GM10266 (cell line): Measurements from ENCODE around the gene TNFAIP8.

Experiments used
- DNase-seq: peaks from one replicate; pipeline ENCODE4 v3.0.0; 2012; ENCODE audit errors: extremely low spot score
- TF ChIP-seq, protein P1 (sequence below): IDR thresholded peaks from 2 replicates; pipeline ENCODE4 v1.5.1; 2012; ENCODE audit warnings: mild to moderate bottlenecking, low read depth; ENCODE audit not compliant: control insufficient read depth, insufficient read depth; ENCODE audit errors: missing control alignments

TNFAIP8 gene

DNA sequence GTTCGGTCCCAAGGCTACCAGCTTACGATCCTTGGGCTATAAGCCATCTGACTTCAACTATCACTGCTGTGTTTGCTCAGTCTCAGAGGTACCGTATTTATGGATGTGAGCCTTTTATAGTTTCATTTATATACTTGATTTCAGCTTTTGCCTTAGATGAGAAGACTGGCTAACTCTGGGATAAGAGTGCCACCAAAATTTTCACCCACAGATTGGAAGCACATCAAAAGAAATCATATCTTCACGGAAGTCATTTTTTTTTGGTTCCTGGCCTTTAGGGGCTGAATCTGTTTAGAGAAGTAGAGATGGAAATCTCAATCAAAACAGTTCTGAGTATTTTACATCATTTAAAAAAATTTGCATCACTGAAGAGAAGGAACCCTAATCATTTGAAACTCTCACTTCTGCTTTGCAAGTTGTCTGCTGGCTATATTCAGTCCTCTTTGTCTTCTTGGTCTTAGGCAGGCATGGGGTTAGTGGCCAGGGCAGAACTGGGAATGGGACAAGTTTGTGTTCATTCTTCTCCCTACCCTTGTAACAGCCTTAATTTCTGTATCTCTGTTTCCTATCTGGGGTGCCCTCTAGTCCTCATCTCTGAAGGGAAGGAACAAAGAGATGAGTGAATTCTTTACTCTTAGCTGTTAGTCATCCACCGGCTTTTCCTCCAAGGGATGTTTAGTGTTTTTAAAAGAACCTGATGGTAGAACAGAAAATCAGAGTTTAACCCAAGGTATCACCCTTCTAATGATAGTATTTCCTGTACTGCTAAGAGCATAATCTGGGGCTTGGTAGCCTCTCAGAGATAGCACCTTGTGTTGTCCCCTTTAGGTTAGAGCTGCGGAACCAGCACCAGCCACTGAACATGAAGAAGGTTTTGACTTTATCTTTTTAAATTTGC is 14.1 kb upstream of the TNFAIP8 start:
- TF ChIP-seq, protein P1, sequence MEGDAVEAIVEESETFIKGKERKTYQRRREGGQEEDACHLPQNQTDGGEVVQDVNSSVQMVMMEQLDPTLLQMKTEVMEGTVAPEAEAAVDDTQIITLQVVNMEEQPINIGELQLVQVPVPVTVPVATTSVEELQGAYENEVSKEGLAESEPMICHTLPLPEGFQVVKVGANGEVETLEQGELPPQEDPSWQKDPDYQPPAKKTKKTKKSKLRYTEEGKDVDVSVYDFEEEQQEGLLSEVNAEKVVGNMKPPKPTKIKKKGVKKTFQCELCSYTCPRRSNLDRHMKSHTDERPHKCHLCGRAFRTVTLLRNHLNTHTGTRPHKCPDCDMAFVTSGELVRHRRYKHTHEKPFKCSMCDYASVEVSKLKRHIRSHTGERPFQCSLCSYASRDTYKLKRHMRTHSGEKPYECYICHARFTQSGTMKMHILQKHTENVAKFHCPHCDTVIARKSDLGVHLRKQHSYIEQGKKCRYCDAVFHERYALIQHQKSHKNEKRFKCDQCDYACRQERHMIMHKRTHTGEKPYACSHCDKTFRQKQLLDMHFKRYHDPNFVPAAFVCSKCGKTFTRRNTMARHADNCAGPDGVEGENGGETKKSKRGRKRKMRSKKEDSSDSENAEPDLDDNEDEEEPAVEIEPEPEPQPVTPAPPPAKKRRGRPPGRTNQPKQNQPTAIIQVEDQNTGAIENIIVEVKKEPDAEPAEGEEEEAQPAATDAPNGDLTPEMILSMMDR: no peak

DNA sequence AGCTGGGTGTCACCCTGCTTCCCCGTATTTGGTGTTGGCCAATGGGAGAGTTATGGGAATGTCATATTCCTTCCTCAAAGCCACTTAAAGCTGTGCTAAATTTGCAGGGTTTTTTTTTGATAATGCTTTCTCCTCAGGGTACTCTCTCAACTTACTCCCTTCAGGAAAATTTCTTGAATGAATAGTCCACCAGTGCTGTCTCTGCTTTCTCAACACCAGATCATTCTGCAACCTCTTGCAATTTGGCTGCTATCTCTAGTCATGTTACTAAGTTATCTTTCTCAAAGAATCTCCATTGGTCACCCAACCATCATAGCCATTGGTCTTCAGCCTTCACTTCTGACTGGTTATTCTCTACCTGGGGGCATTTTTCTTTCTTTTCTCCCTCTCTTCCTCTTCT is 13.4 kb upstream of the TNFAIP8 start:
- DNase-seq: no peak
- TF ChIP-seq, protein P1: no peak

More for the DNA sequence above, 14.1 kb upstream of the TNFAIP8 start:
- no peak for DNase-seq

DNA sequence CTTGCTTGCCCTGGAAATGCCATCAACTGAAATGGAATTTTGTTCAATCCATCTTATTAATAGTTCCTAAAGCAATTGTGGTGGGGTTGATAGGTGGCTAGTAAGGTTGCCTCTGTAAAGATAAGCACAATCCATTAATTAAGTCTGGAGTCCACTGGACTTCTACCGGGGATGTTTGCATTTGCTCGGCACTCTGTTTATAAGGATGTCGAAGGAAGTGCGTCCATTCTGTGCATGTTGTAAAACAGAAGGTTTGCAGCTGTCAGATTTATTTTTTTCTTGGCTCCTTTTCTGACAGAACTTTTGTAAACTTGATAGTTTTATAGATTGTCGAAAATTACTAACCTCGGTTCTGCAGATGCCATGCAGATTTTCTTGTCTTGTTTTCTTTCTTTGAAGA is 12.8 kb upstream of the TNFAIP8 start:
- no peak for DNase-seq
- TF ChIP-seq, protein P1: no peak

DNA sequence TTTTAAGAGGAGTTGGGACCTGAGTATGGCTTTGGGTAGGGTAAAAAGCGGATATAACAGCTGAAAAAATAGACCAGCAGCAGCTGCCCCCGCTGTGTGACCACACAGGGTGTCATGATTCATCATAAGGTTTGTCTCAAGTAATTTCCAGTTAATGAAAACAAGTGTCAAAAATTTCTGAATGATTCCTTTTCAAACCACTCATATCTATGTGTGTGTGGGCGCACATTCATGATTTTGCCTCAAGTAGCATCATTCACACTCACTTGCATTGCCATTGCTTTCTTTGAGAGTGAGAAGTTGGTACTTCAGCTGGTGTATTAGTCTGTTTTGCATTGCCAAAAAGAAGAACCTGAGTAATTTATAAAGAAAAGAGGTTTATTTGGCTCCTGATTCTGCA is 12.1 kb upstream of the TNFAIP8 start:
- DNase-seq: no peak
- TF ChIP-seq, protein P1: no peak

DNA sequence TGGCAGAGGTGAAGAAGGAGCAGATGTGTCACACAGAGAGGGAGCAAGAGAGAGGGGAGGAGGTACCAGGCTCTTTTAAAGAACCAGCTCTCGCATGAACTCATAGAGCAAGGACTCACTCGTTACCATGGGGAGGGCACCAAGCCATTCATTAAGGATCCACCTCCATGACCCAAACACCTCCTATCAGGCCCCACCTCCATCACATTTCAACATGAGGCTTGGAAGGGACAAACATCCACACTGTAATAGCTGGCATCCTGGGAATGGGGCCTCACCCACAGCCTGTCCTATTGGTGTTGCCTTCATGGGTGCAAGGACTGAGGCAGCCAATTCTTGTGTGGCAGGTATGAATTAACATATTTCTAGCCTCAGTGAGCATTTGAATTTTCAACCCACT is 11.6 kb upstream of the TNFAIP8 start:
- no peak for DNase-seq
- TF ChIP-seq, protein P1: no peak

DNA sequence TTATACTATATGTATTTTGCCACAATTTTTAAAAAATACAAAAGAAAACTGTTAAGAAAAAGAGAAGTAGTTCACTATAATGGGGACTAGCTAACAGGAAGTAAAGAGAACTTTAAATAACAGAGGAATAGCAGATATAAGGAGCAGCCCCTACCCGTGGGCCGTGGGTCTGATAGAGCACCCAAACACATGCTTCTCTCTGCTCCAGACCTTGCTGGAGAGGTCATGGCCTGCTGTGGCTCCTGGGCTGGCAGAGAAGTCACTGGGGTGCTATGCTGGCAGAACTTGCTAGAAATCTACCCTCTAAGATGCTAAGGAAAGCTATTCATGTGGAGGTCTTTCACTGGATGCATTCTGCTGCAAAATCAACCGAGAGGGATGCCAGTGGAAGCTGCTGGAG is 10.0 kb upstream of the TNFAIP8 start:
- TF ChIP-seq, protein P1: no peak
- DNase-seq: no peak

DNA sequence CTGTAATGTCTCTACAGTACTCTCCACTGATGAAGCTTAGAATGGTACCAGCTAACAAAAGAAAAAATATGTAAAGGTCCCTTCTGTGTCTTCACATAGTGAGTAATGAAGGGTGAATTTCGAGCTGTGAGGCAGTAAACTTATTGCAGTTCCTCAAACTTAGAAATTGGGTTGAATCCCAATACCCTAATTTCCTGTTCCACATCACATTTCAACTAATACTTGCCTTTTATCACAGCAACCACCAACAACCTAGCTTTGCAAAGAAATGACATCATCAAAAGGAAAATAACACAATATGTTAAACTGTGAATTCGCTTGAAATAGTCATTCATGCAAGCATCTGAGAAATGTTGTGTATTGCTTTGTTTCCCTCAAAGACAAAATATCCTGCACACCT is 9.4 kb upstream of the TNFAIP8 start:
- TF ChIP-seq, protein P1: no peak
- DNase-seq: no peak
